ENCODE measurements around the gene SNCG. TPM values are rescaled to one million over a fixed set of nuclear protein-coding genes. Genes with fewer than 3 reads are reported as not detected.

SNCG gene
- total RNA-seq, 1 experiment from 2014 or later, result 99.4 TPM

- CTCF ChIA-PET, result no interaction called here
- H4K20me1 ChIP-seq (ENCODE audit: insufficient read depth), result no peaks in the 10 kb centered on the region
- no TSS peak for BruUV-seq (replicated peaks)
- no peak overlapping the region for H2AFZ ChIP-seq
- H3K4me1 ChIP-seq (replicated peaks; ENCODE audit: insufficient read depth), result peaks cover 13% of the 10 kb centered on the region
- no peak for DNase-seq
- TF ChIP-seq CTCF (conservative IDR thresholded peaks at IDR 0.05), result no peak
- TF ChIP-seq EZH2 (IDR thresholded peaks at IDR 0.05; ENCODE audit: low read depth), result no peak
- no peak overlapping the region for H3K27ac ChIP-seq
- no peaks in the 10 kb centered on the region for H3K79me2 ChIP-seq (ENCODE audit: low read depth)
- no peaks in the 10 kb centered on the region for H3K9me2 ChIP-seq (ENCODE audit: insufficient read depth)
- H3F3A ChIP-seq (ENCODE audit: insufficient read depth, low read depth), result no peaks in the 10 kb centered on the region
- POLR2A ChIA-PET (ENCODE audit: unreplicated experiment), result no interaction called here
- no peaks in the 10 kb centered on the region for H3K36me3 ChIP-seq (ENCODE audit: low read depth)
- H3K27me3 ChIP-seq (ENCODE audit: insufficient read depth, low read depth), result no peaks in the 10 kb centered on the region
- H3K4me3 ChIP-seq, result no peak overlapping the region
- H3K9me3 ChIP-seq (ENCODE audit: insufficient read depth, low read depth), result no peaks in the 10 kb centered on the region
- no peak overlapping the region for H3K4me2 ChIP-seq
- intact Hi-C loops (cut with micrococcal nuclease; ENCODE audit: unreplicated experiment), result no loop called here
These were observed 15.7 kb upstream of the SNCG start for GRCh38 chr10:86942441-86943315.

- CTCF ChIA-PET, result no interaction called here
- intact Hi-C loops (cut with micrococcal nuclease; ENCODE audit: unreplicated experiment), result no loop called here
- H3K9me2 ChIP-seq (ENCODE audit: insufficient read depth), result no peaks in the 10 kb centered on the region
- H3K4me3 ChIP-seq, result no peak overlapping the region
- H3K27me3 ChIP-seq (ENCODE audit: insufficient read depth, low read depth), result no peaks in the 10 kb centered on the region
- DNase-seq, result no peak
- no peaks in the 10 kb centered on the region for H3K79me2 ChIP-seq (ENCODE audit: low read depth)
- no peaks in the 10 kb centered on the region for H3F3A ChIP-seq (ENCODE audit: insufficient read depth, low read depth)
- no peaks in the 10 kb centered on the region for H4K20me1 ChIP-seq (ENCODE audit: insufficient read depth)
- H3K4me2 ChIP-seq, result no peak overlapping the region
- H3K36me3 ChIP-seq (ENCODE audit: low read depth), result no peaks in the 10 kb centered on the region
- POLR2A ChIA-PET (ENCODE audit: unreplicated experiment), result no interaction called here
- H2AFZ ChIP-seq, result no peak overlapping the region
- no TSS peak for BruUV-seq (replicated peaks)
- peaks cover 13% of the 10 kb centered on the region for H3K4me1 ChIP-seq (replicated peaks; ENCODE audit: insufficient read depth)
- H3K27ac ChIP-seq, result no peak overlapping the region
- no peak for TF ChIP-seq CTCF (conservative IDR thresholded peaks at IDR 0.05)
- TF ChIP-seq EZH2 (IDR thresholded peaks at IDR 0.05; ENCODE audit: low read depth), result no peak
- no peaks in the 10 kb centered on the region for H3K9me3 ChIP-seq (ENCODE audit: insufficient read depth, low read depth)
These were observed 14.9 kb upstream of the SNCG start for GRCh38 chr10:86943316-86944030.

GRCh38 chr10:86944031-86944419 is 14.4 kb upstream of the SNCG start:
- H3F3A ChIP-seq (ENCODE audit: insufficient read depth, low read depth), result no peaks in the 10 kb centered on the region
- CTCF ChIA-PET, result no interaction called here
- POLR2A ChIA-PET (ENCODE audit: unreplicated experiment), result no interaction called here
- H3K4me1 ChIP-seq (replicated peaks; ENCODE audit: insufficient read depth), result peaks cover 13% of the 10 kb centered on the region
- H2AFZ ChIP-seq, result no peak overlapping the region
- no peak overlapping the region for H3K4me3 ChIP-seq
- BruUV-seq (replicated peaks), result no TSS peak
- no peaks in the 10 kb centered on the region for H3K36me3 ChIP-seq (ENCODE audit: low read depth)
- intact Hi-C loops (cut with micrococcal nuclease; ENCODE audit: unreplicated experiment), result no loop called here
- TF ChIP-seq EZH2 (IDR thresholded peaks at IDR 0.05; ENCODE audit: low read depth) (no peak), CTCF (conservative IDR thresholded peaks at IDR 0.05) (no peak)
- H3K27me3 ChIP-seq (ENCODE audit: insufficient read depth, low read depth), result no peaks in the 10 kb centered on the region
- DNase-seq, result no peak
- no peaks in the 10 kb centered on the region for H3K9me2 ChIP-seq (ENCODE audit: insufficient read depth)
- no peaks in the 10 kb centered on the region for H3K9me3 ChIP-seq (ENCODE audit: insufficient read depth, low read depth)
- no peak overlapping the region for H3K27ac ChIP-seq
- H3K4me2 ChIP-seq, result peak overlapping the region; percentile 7
- H4K20me1 ChIP-seq (ENCODE audit: insufficient read depth), result no peaks in the 10 kb centered on the region
- H3K79me2 ChIP-seq (ENCODE audit: low read depth), result no peaks in the 10 kb centered on the region

Measured in PC-9 (cell line).